ENCODE results near the gene SPACA4. TPM values are rescaled to one million over a fixed set of nuclear protein-coding genes. Genes with fewer than 3 reads are reported as not detected.

SPACA4 gene
- total and polyA plus RNA-seq, 9 of the 15 experiments (the other 6 are each of a cell fraction or from before 2014, with no cell fraction given), result not detected

- TF ChIP-seq, protein P1, sequence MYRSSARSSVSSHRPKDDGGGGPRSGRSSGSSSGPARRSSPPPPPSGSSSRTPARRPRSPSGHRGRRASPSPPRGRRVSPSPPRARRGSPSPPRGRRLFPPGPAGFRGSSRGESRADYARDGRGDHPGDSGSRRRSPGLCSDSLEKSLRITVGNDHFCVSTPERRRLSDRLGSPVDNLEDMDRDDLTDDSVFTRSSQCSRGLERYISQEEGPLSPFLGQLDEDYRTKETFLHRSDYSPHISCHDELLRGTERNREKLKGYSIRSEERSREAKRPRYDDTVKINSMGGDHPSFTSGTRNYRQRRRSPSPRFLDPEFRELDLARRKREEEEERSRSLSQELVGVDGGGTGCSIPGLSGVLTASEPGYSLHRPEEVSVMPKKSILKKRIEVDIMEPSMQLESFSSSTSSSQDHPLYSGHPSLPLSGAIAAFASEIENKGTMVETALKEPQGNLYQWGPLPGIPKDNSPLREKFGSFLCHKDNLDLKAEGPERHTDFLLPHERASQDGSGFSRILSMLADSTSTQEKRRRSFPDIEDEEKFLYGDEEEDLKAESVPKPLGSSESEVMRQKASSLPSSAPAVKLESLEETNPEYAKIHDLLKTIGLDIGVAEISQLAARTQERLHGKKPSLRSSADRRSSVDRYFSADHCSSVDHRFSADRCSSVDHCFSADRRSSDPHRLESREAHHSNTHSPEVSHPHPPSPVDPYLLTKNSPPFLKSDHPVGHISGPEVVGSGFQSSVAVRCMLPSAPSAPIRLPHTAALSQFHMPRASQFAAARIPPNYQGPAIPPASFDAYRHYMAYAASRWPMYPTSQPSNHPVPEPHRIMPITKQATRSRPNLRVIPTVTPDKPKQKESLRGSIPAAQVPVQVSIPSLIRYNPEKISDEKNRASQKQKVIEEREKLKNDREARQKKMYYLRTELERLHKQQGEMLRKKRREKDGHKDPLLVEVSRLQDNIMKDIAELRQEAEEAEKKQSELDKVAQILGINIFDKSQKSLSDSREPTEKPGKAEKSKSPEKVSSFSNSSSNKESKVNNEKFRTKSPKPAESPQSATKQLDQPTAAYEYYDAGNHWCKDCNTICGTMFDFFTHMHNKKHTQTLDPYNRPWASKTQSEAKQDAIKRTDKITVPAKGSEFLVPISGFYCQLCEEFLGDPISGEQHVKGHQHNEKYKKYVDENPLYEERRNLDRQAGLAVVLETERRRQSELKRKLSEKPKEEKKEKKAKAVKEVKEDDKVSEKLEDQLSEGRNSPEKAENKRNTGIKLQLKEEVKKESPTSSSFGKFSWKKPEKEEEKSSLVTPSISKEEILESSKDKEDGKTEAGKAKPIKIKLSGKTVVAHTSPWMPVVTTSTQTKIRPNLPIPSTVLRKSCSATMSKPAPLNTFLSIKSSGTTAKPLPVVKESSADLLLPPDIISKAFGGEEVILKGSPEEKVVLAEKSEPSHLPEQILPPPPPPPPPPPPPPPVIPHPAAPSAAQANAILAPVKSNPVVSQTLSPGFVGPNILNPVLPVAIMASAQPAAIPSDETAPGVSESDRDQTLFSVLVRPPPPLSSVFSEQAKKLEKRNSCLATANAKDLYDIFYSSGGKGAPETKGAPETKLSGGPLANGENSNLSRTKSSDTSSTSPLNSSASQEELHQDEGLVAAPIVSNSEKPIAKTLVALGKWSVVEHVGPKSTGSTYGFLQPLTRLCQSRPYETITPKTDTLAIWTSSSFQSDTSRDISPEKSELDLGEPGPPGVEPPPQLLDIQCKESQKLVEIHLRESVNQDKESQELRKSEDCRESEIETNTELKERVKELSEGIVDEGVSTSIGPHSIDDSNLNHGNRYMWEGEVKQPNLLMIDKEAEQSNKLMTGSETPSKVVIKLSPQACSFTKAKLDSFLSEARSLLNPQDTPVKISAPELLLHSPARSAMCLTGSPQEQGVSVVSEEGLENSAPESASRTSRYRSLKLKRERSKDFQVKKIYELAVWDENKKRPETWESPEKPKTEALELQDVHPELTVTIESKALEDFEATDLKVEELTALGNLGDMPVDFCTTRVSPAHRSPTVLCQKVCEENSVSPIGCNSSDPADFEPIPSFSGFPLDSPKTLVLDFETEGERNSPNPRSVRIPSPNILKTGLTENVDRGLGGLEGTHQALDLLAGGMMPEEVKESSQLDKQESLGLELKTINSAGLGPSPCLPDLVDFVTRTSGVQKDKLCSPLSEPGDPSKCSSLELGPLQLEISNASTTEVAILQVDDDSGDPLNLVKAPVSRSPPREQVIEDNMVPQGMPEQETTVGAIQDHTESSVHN (IDR thresholded peaks at IDR 0.05; ENCODE audit: borderline replicate concordance in 1 of 2, low read depth in 1 of 2), result no peak
- TF ChIP-seq KAT8 (IDR thresholded peaks at IDR 0.05; ENCODE audit: low read depth) (no peak), HIVEP1 (CRISPR knock-in tag; IDR thresholded peaks at IDR 0.05) (no peak), CHD2 (IDR thresholded peaks at IDR 0.05; ENCODE audit: low read depth, low read length) (peak; percentile 25; the same call in 1 of the 2 replicates), POLR2G (IDR thresholded peaks at IDR 0.05; ENCODE audit: low read depth, low read length) (peak; percentile 78), FOXP1 (CRISPR knock-in tag; IDR thresholded peaks at IDR 0.05) (no peak), ZNF347 (CRISPR knock-in tag; IDR thresholded peaks at IDR 0.05; ENCODE audit: low read depth) (no peak), ELK1 (CRISPR knock-in tag; IDR thresholded peaks at IDR 0.05) (no peak), ZNF507 (tag; conservative IDR thresholded peaks at IDR 0.05) (no peak), TCF3 (CRISPR knock-in tag; IDR thresholded peaks at IDR 0.05) (no peak), ATF2 (CRISPR knock-in tag; IDR thresholded peaks at IDR 0.05) (no peak), MAX (CRISPR knock-in tag; IDR thresholded peaks at IDR 0.05) (peak; percentile 42; the same call in 1 of the 2 replicates), ZNF253 (CRISPR knock-in tag; conservative IDR thresholded peaks at IDR 0.05) (0 out of 2 replicates have a peak, but pooled peaks have one; percentile 51), DNMT1 (IDR thresholded peaks at IDR 0.05) (no peak), ZNF311 (CRISPR knock-in tag; IDR thresholded peaks at IDR 0.05) (no peak)
- TF ChIP-seq, protein P2, sequence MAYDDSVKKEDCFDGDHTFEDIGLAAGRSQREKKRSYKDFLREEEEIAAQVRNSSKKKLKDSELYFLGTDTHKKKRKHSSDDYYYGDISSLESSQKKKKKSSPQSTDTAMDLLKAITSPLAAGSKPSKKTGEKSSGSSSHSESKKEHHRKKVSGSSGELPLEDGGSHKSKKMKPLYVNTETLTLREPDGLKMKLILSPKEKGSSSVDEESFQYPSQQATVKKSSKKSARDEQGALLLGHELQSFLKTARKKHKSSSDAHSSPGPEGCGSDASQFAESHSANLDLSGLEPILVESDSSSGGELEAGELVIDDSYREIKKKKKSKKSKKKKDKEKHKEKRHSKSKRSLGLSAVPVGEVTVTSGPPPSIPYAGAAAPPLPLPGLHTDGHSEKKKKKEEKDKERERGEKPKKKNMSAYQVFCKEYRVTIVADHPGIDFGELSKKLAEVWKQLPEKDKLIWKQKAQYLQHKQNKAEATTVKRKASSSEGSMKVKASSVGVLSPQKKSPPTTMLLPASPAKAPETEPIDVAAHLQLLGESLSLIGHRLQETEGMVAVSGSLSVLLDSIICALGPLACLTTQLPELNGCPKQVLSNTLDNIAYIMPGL (CRISPR knock-in tag; IDR thresholded peaks at IDR 0.05), result 0 out of 2 replicates have a peak, but pooled peaks have one; percentile 7
Observed at GRCh38 chr19:48613852-48614435, 7.4 kb downstream of the SPACA4 start (continued).
